ENCODE data around the gene PCBP3. TPM values are rescaled to one million over a fixed set of nuclear protein-coding genes. Genes with fewer than 3 reads are reported as not detected.

PCBP3 gene
- total and polyA plus RNA-seq, 8 donors: 0.83 to 4.3 (median 1.7) TPM

- ATAC-seq (no peak), DNase-seq (no peak), FAIRE-seq (no peak)
- H3K36me3 ChIP-seq: no peaks in the 10 kb centered on the region
- TF ChIP-seq CTCF (IDR thresholded peaks at IDR 0.05): no peak
- H3K4me1 ChIP-seq: no peaks in the 10 kb centered on the region
- WGBS, 2 donors: 62 to 75% methylated on average over 31 of the region's 31 CpGs
- H3K4me3 ChIP-seq: no peak overlapping the region
- H3K9me3 ChIP-seq: no peaks in the 10 kb centered on the region
- intact Hi-C loops (cut with DNase I): no loop called here
- H3K27ac ChIP-seq: no peak overlapping the region
- peaks cover 0 to 7% (median 0%) of the 10 kb centered on the region in 4 donors for H3K27me3 ChIP-seq
These were observed 14.2 kb upstream of the PCBP3 start for GRCh38 chr21:45629046-45629981.

- Histone ChIP-seq H3K36me3 (no peaks in the 10 kb centered on the region), H3K4me3 (no peak overlapping the region), H3K27me3 (peaks cover 0 to 7% (median 0%) of the 10 kb centered on the region in 4 donors), H3K4me1 (no peaks in the 10 kb centered on the region), H3K27ac (no peak overlapping the region), H3K9me3 (no peaks in the 10 kb centered on the region)
- FAIRE-seq (no peak), DNase-seq (no peak), ATAC-seq (no peak)
- intact Hi-C loops (cut with DNase I): no loop called here
- TF ChIP-seq CTCF (IDR thresholded peaks at IDR 0.05): no peak
- WGBS, 2 donors: 64 to 72% methylated on average over 16 of the region's 16 CpGs
These were observed 13.3 kb upstream of the PCBP3 start for GRCh38 chr21:45630066-45630694.

- intact Hi-C loops (cut with DNase I): no loop called here
- no peak for ATAC-seq
- no peak overlapping the region for H3K4me3 ChIP-seq
- no peak overlapping the region for H3K27ac ChIP-seq
- no peaks in the 10 kb centered on the region for H3K9me3 ChIP-seq
- no peak for FAIRE-seq
- H3K36me3 ChIP-seq: no peaks in the 10 kb centered on the region
- 67 to 81% methylated on average over 22 of the region's 22 CpGs for WGBS, 2 donors
- no peak for TF ChIP-seq CTCF (IDR thresholded peaks at IDR 0.05)
- H3K4me1 ChIP-seq: no peaks in the 10 kb centered on the region
- no peak for DNase-seq
- H3K27me3 ChIP-seq: peaks cover 0 to 7% (median 0%) of the 10 kb centered on the region in 4 donors
These were observed 12.6 kb upstream of the PCBP3 start for GRCh38 chr21:45630876-45631275.

GRCh38 chr21:45631540-45631939 lies 12.0 kb upstream of the PCBP3 start:
- no peak for DNase-seq
- Histone ChIP-seq H3K9me3 (no peaks in the 10 kb centered on the region), H3K4me3 (no peak overlapping the region), H3K27me3 (peaks cover 0 to 7% (median 0%) of the 10 kb centered on the region in 4 donors), H3K4me1 (no peaks in the 10 kb centered on the region), H3K27ac (no peak overlapping the region), H3K36me3 (no peaks in the 10 kb centered on the region)
- WGBS, 2 donors: 60 to 70% methylated on average over 11 of the region's 11 CpGs
- intact Hi-C loops (cut with DNase I): no loop called here
- ATAC-seq: no peak
- FAIRE-seq: no peak
- no peak for TF ChIP-seq CTCF (IDR thresholded peaks at IDR 0.05)

All from pancreas (tissue), 10 donors.